ENCODE measurements around the gene LPAR1.
"Not testable (repeated sequence)": the region's sequence is repeated elsewhere in the genome, so short reads cannot be mapped to it uniquely, and the experiment has no call there.

The LPAR1 gene

DNA sequence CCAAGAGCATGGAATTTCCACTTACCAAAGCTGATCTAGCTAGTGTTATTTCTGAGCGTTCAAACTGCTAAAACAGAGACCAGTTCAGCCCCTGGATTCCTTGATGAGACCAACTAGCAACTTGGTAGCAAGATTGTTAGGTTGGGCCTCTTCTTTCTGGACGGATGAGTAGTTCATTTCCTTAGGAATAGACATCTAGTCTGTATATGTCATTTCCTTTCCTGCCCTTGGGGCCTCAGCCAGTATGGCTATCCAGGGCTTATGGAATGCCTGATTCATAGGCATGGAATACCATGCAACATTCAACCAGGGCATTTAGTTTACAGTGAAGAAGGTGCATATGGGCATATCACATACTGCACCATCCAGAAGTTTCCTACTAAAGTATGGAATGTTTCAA, 14.5 kb upstream of the LPAR1 start:
- no peak overlapping the region for H3K27ac ChIP-seq
- TF ChIP-seq, protein P1, sequence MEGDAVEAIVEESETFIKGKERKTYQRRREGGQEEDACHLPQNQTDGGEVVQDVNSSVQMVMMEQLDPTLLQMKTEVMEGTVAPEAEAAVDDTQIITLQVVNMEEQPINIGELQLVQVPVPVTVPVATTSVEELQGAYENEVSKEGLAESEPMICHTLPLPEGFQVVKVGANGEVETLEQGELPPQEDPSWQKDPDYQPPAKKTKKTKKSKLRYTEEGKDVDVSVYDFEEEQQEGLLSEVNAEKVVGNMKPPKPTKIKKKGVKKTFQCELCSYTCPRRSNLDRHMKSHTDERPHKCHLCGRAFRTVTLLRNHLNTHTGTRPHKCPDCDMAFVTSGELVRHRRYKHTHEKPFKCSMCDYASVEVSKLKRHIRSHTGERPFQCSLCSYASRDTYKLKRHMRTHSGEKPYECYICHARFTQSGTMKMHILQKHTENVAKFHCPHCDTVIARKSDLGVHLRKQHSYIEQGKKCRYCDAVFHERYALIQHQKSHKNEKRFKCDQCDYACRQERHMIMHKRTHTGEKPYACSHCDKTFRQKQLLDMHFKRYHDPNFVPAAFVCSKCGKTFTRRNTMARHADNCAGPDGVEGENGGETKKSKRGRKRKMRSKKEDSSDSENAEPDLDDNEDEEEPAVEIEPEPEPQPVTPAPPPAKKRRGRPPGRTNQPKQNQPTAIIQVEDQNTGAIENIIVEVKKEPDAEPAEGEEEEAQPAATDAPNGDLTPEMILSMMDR (conservative IDR thresholded peaks at IDR 0.05): no peak

DNA sequence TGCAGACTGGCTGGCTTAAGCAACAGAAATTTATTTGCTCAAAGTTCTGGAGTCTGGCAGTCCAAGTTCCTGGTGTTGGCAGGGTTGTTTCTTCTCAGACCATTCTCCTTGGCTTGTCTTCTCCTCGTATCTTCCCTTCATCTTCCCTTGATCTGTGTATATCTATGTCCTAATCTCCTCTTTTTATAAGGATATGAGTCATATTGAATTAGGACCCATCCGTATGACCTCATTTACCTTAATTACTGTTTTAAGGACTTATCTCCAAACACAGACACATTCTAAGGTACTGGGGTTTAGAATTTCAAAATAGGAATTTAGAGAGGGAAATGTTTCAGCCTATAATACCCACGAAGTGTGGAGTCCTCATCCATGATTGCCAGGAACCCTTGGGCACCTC, 13.1 kb upstream of the LPAR1 start:
- TF ChIP-seq, protein P1 (conservative IDR thresholded peaks at IDR 0.05): no peak
- H3K27ac ChIP-seq: no peak overlapping the region

DNA sequence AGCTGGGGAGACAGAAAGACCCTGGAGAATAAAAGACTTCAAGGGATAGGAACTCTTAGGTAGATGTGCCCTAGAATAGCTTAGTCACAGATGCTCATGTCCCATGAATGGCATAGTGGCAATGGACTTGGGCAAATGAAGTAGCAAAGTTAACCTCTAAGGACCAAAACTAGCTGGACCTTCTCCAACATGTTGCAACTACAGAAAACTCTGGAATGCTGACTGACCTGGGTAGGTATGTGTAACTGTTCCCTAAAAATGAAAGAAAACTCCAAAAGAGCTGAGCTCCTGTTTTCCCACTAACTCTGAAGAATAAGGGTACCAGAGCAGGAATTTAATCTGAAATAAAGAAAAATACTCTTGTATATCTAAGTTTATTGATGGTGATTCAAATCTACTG, 12.5 kb upstream of the LPAR1 start:
- TF ChIP-seq, protein P1 (conservative IDR thresholded peaks at IDR 0.05): no peak
- H3K27ac ChIP-seq: no peak overlapping the region

DNA sequence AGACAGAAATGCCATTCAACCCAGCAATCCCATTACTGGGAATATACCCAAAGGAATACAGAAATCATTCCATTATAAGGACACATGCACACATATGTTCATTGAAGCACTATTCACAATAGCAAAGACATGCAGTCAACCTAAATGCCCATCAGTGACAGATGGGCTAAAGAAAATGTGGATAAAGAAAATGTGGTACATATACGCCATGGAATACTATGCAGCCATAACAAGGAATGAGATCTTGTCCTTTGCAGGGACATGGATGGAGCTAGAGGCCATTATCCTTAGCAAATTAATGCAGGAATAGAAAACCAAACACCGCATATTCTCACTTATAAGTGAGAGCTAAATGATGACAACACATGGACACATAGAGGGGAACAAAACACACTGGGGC, 9.0 kb upstream of the LPAR1 start:
- not testable (repeated sequence) for H3K27ac ChIP-seq

DNA sequence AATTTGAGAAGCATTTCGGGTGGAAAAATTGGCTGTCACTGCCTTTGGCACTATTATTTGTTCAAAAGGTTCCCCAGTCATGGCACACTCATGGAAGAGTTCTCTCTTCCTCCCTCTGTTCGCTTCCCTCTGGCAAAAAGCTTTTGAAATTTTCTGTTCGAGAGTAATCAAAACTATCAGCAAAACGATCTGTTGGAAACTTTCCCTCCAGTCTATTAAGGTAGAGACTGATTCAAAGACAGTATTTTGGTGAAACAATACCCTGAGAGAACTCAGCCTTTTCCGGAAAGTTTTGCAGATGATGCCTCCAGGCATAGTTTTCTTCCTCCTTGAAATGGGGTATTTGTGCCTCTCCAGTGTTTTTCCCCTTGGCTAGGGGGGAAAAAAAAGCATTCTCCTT, 3.6 kb upstream of the LPAR1 start:
- TF ChIP-seq, protein P1 (conservative IDR thresholded peaks at IDR 0.05): no peak
- H3K27ac ChIP-seq: no peak overlapping the region

DNA sequence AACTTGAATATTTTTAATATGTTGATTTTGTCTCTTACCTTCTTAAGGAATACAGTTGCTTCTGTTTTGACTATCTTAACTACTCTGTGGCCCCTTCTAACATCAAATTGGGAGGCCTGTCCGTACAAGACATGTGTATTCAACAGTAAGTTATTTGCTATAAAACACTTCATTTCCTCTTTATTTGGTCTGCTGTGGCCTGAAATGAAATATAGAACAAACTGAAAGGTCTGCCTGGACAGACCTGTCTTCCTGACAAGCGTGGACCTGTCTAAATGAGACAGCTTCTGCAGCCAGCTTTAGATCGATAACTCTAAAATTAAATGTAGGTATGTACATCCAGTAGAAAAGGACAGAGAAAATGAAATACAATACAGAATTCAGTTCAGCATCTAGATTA, 2.2 kb upstream of the LPAR1 start:
- TF ChIP-seq, protein P1 (conservative IDR thresholded peaks at IDR 0.05): no peak
- H3K27ac ChIP-seq: no peak overlapping the region; the same call in 1 of the 2 replicates

DNA sequence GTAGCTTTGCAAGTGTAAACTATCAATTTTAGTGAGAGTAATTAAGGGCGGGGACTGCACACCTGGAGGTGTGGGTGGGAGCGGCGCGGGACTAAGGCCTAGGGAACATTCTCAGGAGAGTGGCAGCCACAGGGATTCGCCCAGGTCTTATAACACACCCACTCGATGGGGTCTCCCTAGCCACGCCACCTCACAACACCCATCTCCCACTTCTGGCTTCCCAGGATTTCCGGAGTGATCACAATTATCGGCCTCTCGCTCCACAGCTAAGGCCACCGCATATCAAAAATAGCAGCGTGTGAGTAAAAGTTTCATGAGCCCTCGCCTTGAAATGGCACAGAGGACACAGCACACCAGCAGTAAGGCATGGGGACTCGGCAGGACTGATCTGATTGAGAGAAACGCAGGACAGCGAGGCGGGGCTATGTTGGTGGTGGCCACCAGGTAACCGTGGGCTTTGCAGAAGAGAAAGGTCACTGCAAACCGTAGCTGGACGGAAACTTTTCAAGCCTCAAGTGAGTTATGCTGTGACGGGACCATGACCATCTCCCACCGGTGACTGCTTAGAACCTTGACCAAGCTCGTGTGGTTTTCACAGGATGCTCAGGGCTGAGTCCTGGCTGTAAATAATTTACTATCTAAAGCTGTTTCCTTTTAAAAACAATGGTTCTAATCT, 1.1 kb upstream of the LPAR1 start:
- H3K27ac ChIP-seq: no peak overlapping the region
- TF ChIP-seq, protein P1 (conservative IDR thresholded peaks at IDR 0.05): no peak

DNA sequence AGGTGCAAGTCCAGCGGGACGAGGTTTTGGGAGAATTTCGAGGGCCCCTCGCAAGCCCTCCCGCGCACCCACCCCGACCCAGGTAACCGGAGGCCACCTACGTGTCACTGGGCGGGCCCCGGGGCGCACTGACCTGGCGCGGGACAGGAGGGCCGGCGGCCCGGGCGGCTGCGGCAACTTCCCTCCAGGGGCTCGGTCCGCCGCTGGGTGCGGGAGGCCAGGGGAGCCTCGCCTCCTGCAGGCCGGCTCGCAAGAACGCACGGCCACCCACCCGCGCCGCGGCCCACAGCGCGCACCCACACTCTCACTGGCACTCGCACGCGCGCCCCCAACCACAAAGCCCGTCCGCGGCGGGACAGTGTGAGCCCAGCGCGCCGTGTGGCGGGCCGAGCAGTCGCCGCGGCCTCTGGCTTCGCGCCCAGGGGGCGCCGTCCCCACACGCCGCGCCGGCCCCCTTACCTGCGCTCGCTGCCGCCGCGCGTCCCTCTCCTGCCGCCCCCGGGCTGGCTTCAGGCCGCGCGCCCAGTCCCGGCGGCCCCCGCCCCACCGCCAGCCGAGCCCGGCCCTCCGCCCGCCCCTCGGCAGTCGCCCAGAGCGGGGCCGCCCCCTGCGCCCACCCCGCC, 451 bp downstream of the LPAR1 start:
- TF ChIP-seq, protein P1 (conservative IDR thresholded peaks at IDR 0.05): peak; percentile 69
- H3K27ac ChIP-seq: peak overlapping the region; percentile 65
